ENCODE data around the gene TMUB1.
A peak's percentile ranks its signal among the peaks of the same experiment; 100 is the strongest.

Gene TMUB1

DNA sequence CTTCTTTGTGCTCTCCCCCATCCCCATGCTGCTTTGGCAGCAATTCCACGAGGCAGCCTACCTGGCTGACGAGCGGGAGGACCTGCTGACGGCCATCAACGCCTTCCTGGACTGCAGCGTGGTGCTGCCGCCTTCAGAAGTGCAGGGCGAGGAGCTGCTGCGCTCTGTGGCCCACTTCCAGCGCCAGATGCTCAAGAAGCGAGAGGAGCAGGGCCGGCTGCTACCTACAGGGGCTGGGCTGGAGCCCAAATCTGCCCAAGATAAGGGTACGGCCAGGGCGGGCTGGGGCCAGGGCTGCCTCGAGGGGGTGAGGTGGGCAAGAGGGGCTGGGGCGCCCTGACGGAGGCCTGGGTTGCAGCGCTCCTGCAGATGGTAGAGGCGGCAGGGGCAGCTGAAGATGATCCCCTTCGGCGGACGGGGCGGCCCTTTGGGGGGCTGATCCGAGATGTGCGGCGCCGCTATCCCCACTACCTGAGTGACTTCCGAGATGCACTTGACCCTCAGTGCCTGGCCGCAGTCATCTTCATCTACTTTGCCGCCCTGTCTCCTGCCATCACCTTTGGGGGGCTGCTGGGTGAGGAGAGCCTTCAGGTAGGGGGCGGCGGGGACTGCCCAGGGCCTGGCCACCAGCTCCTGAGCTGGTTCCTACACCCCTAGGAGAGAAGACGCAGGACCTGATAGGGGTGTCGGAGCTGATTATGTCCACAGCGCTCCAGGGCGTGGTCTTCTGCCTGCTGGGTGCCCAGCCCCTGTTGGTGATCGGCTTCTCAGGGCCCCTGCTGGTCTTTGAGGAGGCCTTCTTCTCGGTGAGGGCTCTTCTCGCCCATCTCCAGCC, 12.0 kb downstream of the TMUB1 start:
- FAIRE-seq (no peak), DNase-seq (ENCODE audit: insufficient read length, low spot score) (no peak)

DNA sequence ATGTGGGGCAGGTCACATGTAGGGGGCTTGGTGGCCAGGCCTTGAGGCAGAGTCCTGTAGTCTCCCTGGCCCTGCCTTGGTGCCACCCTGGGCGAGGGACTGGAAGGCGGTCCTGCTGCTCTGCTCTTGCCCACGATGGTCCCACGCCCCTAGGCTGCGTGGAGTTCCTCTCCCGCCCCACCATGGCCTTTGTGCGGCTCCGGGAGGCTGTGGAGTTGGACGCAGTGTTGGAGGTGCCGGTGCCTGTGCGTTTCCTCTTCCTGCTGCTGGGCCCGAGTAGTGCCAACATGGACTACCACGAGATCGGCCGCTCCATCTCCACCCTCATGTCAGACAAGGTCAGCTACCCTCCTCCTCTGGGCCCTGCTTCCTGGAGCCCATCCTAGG, 12.7 kb downstream of the TMUB1 start:
- DNase-seq (ENCODE audit: insufficient read length, low spot score) (no peak), FAIRE-seq (no peak)

DNA sequence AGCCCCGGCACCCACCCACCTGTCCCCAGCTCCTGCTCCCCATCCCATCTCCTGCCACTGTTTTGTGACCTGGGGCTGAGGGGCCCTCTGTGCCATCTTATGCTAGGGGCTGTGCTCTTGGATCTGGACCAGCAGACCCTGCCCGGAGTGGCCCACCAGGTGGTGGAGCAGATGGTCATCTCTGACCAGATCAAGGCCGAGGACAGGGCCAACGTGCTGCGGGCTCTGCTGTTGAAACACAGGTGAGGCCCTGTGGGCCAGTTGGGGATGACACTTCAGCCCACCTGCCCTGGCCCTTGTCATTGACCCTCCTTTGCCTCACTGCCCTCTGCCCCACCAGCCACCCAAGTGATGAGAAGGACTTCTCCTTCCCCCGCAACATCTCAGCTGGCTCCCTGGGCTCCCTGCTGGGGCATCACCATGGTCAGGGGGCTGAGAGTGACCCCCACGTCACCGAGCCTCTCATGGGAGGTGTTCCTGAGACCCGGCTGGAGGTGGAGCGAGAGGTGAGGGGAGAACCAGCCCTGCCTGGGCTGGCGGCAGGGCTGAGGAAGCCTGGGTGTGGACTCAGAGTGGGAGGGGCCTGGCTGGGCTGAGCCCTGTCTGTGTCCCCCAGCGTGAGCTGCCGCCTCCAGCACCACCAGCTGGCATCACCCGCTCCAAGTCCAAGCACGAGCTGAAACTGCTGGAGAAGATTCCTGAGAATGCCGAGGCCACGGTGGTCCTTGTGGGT, 13.3 kb downstream of the TMUB1 start:
- no peak for FAIRE-seq
- no peak for DNase-seq (ENCODE audit: insufficient read length, low spot score)

DNA sequence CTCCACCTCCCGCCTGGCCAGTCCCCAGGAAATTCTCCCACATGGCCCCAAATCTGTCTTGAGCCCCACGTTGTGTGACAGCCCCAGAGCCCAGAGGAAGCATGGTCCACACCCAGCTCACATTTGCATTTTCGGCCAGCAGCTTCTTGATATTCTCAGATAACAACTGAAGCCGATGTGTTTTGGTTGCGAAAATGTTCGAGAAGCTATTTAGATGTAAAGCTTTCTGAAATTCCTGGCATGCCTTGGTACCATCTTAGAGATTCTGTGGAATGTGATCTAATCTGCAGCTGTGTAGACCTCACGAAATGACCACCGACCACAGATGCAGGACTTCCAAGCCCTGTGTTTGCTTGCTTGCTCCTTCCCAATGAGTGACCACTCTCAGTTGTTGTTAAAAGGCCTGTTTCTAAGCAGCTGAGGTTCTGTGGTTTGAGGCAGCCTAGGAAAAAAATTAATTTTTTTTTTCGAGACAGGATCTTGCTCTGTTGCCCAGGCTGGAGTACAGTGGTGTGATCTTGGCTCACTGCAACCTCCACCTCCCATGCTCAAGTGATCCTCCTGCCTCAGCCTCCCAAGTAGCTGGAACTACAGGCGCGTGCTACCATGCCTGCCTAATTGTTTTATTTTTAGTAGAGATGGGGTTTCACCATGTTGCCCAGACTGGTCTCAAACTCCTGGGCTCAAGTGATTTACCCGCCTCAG, 15.1 kb downstream of the TMUB1 start:
- FAIRE-seq (no peak), DNase-seq (ENCODE audit: insufficient read length, low spot score) (no peak)

DNA sequence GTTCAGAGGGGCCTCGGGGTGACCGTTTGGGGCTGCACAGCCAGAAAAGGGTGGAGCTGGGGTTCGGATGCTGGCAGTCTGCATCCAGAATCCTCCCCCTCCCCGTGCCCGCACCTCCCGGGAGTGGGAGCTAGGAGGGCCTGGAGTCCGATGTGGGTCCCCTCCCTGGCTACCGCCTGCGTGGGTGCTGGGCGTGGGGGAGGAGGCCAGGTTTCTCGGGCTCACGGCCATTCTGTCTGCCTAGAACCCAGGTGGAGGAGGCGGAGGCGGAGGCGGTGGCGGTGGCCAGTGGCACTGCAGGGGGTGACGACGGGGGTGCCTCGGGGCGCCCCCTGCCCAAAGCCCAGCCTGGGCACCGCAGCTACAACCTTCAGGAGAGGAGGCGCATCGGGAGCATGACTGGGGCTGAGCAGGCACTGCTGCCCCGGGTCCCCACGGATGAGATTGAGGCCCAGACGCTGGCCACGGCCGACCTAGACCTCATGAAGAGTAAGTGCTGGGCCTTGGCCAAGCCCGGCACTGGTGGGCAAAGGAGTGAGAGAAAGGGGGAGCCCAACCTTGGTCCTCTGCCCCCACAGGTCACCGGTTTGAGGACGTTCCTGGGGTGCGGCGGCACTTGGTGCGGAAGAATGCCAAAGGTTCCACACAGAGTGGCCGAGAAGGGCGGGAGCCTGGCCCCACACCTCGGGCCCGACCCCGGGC, 16.9 kb downstream of the TMUB1 start:
- DNase-seq (ENCODE audit: insufficient read length, low spot score) = no peak
- FAIRE-seq = no peak

DNA sequence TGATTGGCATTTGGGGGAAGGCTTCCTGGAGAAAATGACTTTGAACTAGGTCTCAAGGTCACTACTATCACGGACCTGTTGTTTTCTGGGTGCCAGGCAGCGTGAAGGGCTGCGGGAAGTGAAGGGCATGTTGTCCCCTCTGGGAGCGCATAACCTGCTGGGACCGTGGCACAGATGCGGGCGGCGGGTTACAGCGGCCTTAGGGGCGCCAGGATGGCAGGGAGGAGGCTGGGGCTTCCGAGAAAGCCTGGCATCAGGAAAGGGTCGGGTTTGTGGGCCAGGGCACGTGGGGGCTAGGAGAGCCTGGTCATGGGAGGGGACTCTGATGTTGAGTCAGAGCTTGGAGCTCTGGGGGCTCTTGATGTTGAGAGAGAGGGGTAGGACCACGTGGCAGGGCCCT, 17.8 kb downstream of the TMUB1 start:
- no peak for FAIRE-seq

DNA sequence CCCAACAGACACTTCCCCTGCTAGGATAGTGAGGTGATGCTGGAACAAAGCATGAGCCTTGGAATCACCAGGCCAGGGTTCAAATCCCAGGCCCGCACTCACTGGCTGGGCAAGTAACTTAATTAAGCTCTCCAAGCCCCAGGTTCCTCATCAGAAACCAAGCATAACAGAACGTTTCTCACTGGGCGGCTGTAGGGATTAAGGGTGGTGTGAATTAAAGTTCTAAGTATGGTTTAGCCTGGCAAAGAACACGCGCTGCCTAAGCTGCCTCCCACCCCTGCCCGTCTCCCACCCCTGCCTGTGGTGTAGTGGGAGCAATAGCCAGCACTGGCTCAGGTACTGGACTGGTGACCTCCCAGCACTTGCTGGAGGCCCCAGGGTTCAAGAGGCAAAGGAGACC, 18.3 kb downstream of the TMUB1 start:
- DNase-seq (ENCODE audit: insufficient read length, low spot score) (no peak), FAIRE-seq (no peak)

More for the DNA sequence above, 17.8 kb downstream of the TMUB1 start:
- no peak for DNase-seq (ENCODE audit: insufficient read length, low spot score)

DNA sequence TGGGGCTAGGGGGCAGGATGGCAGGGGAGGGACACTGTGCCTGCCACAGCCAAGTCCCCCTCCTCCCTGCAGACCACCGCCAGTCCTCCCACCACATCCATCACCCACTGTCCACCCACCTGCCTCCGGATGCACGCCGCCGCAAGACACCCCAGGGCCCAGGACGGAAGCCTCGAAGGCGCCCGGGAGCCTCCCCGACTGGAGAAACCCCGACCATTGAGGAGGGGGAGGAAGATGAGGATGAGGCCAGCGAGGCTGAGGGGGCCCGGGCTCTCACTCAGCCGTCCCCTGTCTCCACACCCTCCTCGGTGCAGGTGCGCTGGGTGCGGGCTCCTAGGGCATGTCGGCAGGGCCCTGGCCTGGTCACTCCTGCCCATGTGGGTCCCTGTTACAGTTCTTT, 18.8 kb downstream of the TMUB1 start:
- no peak for DNase-seq (ENCODE audit: insufficient read length, low spot score)
- no peak for FAIRE-seq

DNA sequence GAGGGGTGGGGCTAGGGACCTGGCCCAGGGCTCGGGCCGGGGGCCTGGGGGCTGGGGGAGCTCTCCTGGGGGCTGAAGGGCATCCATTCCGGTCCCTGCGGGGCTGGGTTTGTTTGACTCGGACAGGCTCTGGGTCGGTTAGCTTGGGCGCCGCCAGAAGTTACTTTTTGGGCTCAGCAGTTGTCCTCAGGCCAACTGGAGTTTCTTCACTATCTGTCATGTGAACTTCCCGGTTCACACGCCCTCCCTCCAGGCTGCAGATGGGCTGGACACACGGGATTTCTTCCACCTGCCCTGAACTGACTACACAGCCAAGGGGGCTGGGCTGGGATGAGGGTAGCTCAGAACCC, 20.1 kb downstream of the TMUB1 start:
- FAIRE-seq = no peak
- DNase-seq (ENCODE audit: insufficient read length, low spot score) = no peak

DNA sequence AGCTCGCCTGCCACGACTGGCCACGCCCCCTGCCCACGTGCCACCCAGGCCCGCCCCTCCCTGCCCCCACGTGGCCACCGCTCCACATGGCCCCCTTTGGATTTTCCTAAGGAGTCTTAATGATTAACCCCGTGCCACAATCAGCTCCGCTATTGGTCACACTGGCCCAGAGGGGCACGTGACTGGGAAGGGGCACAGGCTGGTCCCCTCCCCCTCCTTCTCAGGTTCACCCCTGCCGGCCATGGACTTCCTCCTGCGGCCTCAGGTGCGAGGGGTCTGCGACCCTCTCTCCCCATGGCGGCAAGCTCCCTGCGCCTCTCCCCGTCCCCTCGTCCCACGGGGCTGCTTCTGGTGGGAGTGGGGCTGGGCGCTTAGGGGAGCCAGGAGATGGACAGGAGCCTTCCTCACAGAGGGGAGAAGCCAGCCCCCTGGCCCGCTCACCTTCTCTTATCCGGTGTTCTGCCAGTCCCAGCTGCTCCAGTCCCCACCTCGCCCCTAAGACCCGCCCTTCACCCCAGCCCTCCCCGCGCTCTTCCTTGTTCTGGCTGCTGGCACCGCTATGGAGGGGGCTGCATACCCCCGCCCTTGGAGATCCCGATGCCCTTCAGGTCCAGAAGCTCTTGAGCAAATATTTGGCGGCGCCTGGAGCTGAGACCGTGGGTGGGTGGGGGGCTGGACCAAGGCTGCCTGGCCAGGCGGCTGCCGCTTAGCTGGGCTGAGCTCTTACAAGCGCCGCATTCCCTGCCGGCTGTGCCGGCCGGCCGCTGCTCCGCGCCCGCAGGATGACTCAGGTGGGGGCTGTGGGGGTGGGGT, 20.7 kb downstream of the TMUB1 start:
- DNase-seq (ENCODE audit: insufficient read length, low spot score) = no peak
- no peak for FAIRE-seq

DNA sequence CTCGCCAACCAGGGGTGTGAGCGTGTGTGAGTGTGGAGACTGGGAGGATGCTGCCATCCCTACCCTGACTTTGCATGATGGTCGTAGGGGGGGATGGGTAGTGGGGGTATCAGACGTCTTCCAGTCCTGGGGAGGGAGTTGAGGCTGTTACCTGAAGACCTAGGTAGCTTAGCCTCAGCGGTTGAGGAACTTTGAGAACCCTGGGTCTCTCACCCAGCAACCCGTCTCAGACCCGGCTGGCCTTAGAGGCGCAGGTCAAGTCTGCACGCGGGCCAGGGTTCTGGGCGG, 21.2 kb downstream of the TMUB1 start:
- no peak for FAIRE-seq

DNA sequence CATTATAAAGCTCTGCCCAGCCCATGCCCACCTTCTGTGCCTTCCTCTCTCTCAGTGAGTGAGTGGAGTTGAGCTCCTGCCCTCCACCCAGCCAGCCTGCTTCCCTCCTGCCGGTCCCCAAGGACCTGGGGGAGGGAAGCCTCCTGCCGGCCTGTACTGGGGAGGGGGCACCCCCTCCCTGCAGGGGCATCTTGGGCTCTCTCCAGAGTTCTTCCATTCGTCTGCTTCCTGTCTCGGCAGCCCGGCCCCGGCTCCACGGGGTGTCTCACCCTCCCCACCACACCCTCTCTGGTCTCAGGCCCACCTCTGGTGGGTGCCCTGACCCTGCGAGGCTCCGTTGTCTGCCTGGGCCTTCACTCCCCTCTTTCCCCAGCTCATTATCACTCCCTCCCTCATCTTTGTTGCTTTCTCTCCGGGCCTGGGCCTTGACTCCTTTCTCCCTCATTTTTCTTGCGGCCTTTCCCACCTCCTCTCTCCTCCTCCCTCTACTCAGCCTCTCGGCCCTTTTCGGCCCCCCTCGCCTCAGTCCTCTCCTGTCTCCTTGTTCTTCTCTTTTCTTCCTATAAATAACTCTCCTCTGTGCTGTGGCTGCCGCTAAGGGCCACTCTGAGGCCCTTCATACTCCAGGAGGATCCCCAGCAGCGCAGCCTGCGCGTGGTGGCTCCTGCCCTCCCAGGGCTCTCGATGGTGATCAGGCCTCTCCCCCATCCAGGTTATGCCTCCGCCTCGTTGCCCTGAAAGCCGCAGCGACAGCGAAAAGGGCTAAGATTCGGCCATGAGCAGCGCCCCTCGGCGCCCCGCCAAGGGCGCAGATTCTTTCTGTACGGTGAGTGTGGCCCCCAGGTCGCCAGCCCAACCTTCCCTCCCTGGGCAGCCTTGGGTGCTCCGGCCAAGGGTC, 21.8 kb downstream of the TMUB1 start:
- DNase-seq (ENCODE audit: insufficient read length, low spot score) (no peak), FAIRE-seq (no peak)

More for the DNA sequence above, 21.2 kb downstream of the TMUB1 start:
- DNase-seq (ENCODE audit: insufficient read length, low spot score) = no peak

DNA sequence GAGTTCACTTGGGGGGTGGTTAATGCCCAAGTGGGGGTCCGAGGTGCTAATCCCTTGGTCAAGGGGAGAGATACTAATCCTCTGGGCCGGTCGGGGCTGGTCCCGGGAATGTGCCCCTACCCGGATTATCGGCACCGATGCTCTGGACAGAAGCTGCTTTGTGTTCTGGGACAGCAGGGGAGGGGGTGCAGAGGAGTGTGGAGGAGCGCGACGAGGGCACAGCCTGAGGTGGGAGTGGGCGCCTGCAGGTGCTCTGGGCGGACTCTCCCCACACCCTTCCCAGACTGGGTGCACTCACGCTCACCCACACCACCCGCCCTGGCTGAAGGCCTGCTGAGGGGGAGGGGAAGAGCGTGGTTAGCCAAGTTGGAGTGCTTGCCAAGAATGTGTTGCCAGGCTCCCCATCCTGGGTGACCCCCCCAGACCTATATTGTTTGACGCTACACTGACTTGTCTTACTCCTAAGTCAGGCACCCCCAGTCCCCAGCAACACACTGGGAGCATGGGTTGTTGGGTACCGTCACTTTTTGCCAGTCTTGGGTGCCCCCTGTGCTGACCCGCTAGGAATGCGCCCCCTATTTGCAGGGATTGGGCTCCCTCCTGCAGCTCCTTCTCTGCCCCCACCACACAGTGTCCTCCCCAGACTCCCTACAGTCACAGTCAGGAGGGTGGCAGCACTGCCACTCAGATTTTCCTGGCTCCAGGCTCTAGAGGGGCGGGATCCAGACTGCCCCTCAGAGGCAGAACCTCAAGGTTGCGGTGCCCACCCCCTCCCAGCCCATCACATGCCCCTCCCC, 22.7 kb downstream of the TMUB1 start:
- FAIRE-seq (no peak), DNase-seq (ENCODE audit: insufficient read length, low spot score) (no peak)

DNA sequence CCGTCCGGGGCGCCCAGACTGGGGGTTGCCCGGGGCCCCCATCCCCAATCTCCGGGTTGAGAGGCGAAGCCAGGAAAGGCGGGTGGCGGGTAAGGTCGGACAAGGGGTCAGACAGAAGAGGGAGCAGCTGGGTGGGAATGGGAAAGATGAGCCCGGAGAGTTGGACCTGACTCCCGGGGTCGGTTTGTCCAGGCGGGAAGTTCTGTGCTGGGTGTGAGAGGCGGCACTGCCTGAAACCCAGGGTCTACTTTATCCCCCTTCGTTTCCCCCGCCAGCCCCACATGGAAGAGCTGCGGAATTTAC, 23.2 kb downstream of the TMUB1 start:
- DNase-seq (ENCODE audit: insufficient read length, low spot score) (no peak), FAIRE-seq (no peak)

DNA sequence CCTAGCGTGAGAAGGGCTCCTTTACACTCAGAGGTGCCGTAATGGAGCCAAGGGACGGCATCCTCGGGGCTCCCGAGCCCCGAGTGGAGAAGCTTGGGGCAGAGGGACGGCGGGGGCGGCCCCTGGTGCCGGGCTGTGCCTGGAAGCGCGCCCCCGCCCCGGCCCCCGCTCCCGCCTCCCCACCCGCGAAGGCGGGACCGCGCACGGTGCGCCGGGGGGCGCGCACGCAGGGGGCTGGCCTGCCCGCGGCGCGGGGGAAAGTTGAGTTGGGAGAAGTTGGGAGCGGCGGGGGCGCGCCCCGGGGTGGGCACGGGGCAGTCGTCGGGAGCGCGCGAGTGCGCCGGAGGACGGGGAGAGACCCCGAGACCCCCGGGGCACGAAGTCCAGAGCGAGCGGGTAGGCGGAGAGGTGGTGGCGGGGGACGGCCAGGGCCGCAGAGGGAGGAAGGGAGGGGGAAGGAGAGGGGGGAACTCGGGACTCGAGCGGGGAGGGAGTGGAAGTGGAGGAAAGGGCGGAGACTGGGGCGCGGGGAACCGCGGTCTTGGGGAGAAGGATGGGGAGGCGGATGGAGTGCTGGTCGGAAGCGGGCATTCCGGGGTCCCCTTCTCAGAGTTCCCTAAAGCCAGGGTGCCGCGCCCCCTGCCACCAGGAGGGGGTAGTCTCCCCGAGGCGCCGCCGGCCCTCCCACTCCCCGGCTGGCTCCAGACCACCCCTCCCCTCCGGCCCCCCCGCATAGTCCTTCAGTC, 23.8 kb downstream of the TMUB1 start, which contains the start of gene SLC4A2:
TSS of gene SLC4A2 (plus strand) at position 223 of the 746 bp plus-strand sequence. CDS start 2,399 bp downstream, outside the sequence.
- FAIRE-seq (peak; percentile 8), DNase-seq (ENCODE audit: insufficient read length, low spot score) (peak; percentile 95)

DNA sequence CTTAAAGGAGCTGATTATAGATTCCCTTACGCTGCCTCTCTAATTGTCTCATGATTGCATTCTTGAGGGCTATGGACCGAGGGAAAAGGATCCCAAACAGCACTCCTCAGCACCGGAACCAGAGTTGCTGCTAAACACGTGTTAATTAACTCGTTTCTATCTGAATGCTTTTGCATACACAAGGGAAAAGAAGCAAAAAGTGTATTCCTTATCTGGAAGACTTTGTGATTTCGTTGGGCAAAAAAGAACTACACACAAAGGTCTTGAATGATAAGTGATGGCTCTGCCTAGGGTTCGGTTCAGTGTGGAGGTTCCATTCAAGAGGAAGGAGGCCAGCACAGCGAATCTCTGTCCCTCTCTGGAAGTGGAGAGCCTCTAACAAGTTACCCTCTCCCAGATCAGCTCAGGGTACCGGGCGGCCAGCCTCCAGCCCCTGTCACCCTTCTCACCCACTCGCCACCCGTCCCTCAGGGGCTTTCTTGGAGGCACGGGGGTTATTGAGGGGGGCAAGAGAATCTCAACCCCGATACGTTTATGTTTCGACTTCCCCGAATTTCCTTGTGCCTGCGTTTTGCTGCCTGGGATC, 24.4 kb downstream of the TMUB1 start:
- DNase-seq (ENCODE audit: insufficient read length, low spot score) = no peak
- peak; percentile 78 for FAIRE-seq

DNA sequence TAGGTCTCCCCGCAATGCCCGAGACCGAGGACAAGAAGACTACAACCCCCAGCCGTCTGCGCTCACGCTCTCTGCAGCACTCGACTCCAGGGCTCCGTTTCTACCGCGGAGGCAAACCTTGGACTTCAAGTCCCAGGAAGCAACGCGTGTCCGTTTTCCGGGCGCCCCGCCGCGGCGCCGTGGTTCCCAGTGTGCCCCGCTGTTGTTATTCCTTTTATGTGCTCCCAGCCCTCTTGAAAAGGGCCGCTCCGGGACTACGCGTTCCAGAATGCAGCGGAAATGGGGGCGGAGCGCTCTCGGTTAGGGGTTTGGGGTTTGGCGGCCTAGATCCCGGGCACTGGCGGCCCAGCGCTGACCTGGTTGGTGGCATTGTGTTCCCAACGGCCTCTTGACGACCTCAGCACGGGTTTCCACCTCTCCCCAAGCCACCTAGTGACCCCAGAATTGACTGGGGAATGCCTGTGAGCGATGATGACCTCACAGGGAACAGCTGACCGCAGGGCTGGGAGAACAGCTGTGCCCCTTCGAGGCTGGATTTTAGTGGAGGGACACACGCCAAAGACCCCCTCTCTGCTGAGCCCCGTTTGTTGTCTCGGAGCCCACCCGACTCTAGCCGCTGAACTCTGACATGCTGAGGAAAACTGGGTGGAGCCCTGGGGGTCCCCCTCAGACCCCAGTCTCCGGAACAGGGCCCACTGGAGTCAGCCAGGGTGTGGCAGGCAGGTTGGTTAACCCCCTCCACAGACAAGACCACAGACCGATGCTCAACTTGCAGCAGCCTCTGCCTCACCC, 25.1 kb downstream of the TMUB1 start:
- DNase-seq (ENCODE audit: insufficient read length, low spot score) (peak; percentile 100), FAIRE-seq (peak; percentile 92)
